Brain microvascular endothelial cell (primary cell): ENCODE data around the gene LIN7B.
A peak's percentile ranks its signal among the peaks of the same experiment; 100 is the strongest.

ENCODE experiments used
- DNase-seq: peaks from one replicate; pipeline ENCODE4 v3.0.0-alpha.2; 2020
- H3K27ac ChIP-seq: fragments of 250-450 bp; sonication (Bioruptor Pico); 2 replicates; pipeline ENCODE4 v1.5.1; 2020; ENCODE audit warnings: mild to moderate bottlenecking, moderate library complexity
- H3K27me3 ChIP-seq: fragments of 250-450 bp; sonication (Bioruptor Pico); replicated peaks from 2 replicates; pipeline ENCODE4 v1.5.1; 2020; ENCODE audit warnings: mild to moderate bottlenecking
- H3K36me3 ChIP-seq: fragments of 250-450 bp; sonication (Bioruptor Pico); replicated peaks from 2 replicates; pipeline ENCODE4 v1.5.1; 2020; ENCODE audit warnings: mild to moderate bottlenecking
- H3K4me3 ChIP-seq: 2 replicates; pipeline ENCODE4 v1.5.1; 2011; ENCODE audit warnings: low read depth, mild to moderate bottlenecking, control low read depth, low read length, moderate library complexity
- in situ Hi-C: cut with HindIII; loops from 2 replicates; pipeline ENCODE4 v1.10.0; 2017; ENCODE audit warnings: low sequenced_read_pairs, low pct_ligation_motif_present
- TF ChIP-seq, protein P1 (sequence below): IDR thresholded peaks from 2 replicates; pipeline ENCODE4 v1.5.1; 2011; ENCODE audit warnings: low read depth, mild to moderate bottlenecking, moderate library complexity, low read length, control low read depth, inconsistent platforms; ENCODE audit errors: missing control alignments

Gene LIN7B

DNA sequence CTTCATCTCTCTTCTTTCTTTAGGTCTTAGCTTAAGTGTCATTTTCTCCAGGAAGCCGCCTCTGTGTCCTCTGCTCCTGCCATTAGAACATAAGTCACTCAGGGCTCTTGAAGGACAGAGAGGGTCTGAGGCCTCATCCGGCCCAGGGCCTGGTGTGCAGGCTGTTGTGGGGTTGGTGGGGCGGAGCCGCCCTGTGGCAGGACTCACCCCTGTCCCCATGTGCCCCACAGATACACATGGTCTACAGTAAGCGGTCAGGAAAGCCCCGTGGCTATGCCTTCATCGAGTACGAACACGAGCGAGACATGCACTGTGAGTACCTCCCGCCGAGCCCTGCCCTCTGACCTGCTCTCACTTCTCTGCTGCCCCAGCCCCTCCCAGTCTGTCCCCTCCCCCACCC, 13.0 kb upstream of the LIN7B start:
- no peak for DNase-seq
- in situ Hi-C loops = no loop called here
- peaks cover 79% of the 10 kb centered on the region for H3K36me3 ChIP-seq
- TF ChIP-seq, protein P1, sequence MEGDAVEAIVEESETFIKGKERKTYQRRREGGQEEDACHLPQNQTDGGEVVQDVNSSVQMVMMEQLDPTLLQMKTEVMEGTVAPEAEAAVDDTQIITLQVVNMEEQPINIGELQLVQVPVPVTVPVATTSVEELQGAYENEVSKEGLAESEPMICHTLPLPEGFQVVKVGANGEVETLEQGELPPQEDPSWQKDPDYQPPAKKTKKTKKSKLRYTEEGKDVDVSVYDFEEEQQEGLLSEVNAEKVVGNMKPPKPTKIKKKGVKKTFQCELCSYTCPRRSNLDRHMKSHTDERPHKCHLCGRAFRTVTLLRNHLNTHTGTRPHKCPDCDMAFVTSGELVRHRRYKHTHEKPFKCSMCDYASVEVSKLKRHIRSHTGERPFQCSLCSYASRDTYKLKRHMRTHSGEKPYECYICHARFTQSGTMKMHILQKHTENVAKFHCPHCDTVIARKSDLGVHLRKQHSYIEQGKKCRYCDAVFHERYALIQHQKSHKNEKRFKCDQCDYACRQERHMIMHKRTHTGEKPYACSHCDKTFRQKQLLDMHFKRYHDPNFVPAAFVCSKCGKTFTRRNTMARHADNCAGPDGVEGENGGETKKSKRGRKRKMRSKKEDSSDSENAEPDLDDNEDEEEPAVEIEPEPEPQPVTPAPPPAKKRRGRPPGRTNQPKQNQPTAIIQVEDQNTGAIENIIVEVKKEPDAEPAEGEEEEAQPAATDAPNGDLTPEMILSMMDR = no peak
- no peak overlapping the region for H3K27ac ChIP-seq
- no peaks in the 10 kb centered on the region for H3K27me3 ChIP-seq
- H3K4me3 ChIP-seq = no peak overlapping the region

DNA sequence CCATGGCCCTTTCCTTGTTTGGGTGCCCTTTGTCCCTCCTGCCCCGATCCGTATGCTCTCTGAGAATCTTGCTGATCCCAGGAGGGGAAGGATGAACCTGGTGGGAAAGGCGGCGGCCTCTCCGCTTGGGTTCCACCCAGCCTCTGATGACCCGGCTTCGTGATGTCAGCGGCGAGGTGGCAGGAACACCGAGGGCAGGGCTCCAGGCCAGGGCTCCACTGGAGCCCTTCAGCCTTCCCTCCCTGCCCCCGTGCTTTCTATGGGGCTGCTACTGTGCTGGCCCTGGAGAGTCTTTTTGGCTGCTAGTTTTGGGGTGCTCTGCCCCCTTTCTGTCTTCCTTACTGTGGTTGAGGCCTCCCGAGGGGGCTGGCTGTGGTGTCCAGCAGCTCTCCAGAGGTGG, 11.9 kb upstream of the LIN7B start:
- TF ChIP-seq, protein P1 = no peak
- no peak for DNase-seq
- H3K27me3 ChIP-seq = no peaks in the 10 kb centered on the region
- in situ Hi-C loops = no loop called here
- H3K36me3 ChIP-seq = peaks cover 79% of the 10 kb centered on the region
- H3K4me3 ChIP-seq = no peak overlapping the region
- H3K27ac ChIP-seq = no peak overlapping the region

DNA sequence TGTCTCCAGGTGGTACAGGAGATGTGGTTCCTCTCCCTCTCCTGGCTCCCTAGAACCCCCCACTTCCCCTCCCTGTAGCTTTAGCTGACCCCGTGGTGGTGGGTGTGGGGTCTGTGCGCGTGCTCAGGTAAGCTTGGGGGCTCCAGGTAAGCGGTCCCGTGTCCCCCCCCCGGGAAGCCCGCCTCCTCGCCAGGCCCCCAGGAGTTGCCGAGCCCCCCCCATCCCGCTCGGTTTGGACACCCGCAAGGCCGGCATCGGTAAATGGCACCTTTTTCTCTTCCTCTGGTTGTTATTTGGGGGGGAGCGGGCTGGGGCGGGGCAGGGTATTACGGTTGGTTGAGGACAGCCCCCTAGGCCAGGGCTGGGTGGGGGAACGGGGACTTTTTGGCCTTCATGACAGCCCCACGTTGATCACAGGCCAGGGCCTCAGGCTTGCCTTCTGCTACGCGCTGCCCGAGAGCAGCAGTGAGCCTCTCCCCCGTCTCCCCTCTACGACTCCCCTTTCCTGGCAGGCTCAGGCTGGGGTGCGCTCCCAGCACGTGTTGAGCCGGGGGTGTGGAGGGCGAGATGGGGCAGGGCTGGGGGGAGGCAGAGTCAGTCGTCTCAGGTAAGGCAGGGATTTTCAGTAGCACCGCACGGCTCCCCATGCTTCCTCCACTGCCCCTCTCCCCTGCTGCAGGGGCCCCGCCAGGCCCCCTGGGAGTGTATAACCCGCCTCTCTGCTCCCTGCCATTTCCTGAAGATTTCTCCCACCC, 10.7 kb upstream of the LIN7B start:
- Histone ChIP-seq H3K27me3 (no peaks in the 10 kb centered on the region), H3K27ac (no peak overlapping the region), H3K4me3 (no peak overlapping the region), H3K36me3 (peaks cover 85% of the 10 kb centered on the region)
- TF ChIP-seq, protein P1 = no peak
- in situ Hi-C loops = no loop called here
- no peak for DNase-seq

DNA sequence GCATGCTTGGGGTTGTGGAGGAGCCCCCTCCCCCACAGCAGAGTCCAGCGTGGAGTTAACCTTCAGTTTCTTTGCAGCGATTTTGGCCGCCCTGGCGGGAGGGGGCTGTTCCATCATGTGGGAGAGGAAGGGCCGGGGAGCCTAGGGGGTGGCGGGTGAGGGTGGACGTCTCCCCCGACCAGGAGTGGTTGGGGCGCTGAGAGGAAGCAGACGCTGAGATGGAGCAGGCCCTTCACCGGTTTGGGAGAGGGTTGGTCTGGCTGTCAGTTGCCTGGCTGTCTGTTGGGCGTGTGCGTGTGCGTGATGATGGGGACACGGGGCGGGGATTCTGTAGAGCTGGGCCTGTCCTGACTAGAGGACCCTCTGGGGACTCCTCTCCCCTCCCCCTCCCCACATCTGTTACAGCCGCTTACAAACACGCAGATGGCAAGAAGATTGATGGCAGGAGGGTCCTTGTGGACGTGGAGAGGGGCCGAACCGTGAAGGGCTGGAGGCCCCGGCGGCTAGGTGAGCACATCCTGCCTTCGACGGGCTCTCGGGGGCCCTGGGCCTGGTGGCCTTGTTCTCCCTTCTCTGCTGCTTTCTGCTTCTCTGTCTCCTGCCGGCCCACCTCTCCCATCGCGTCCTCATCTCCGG, 9.8 kb upstream of the LIN7B start:
- in situ Hi-C loops = no loop called here
- Histone ChIP-seq H3K27me3 (no peaks in the 10 kb centered on the region), H3K4me3 (no peak overlapping the region), H3K36me3 (peaks cover 84% of the 10 kb centered on the region), H3K27ac (no peak overlapping the region)
- TF ChIP-seq, protein P1 = no peak
- no peak for DNase-seq

DNA sequence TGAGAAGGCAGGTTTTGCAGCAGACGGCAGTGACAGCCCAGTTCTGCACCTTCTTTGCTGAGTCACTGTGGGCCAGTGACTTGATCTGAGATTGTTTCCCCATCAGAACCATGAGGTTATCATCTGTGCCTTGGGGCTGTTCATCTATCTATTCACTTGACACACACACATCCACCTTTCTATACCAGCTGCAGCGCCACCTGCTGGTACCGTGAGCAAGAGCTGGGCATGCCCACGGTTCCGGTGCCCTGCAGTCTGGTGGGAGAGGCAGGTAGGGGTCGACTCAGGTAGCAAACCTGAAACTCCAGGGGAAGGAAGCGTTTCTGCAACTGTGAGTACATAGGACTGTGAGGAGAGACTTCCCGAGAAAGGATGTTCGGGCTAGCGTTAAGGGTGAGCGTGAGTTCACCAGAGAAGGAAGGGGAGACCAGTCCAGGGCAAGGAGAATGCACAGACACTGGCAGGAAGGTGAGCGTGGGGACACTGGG, 7.5 kb upstream of the LIN7B start:
- peaks cover 69% of the 10 kb centered on the region for H3K36me3 ChIP-seq
- in situ Hi-C loops = no loop called here
- H3K27ac ChIP-seq = no peak overlapping the region
- DNase-seq = peak; percentile 16
- TF ChIP-seq, protein P1 = peak; percentile 95
- H3K4me3 ChIP-seq = no peak overlapping the region
- H3K27me3 ChIP-seq = no peaks in the 10 kb centered on the region
